ENCODE measurements around the gene HNRNPK. TPM values are rescaled to one million over a fixed set of nuclear protein-coding genes. Genes with fewer than 3 reads are reported as not detected.

Gene HNRNPK
- total RNA-seq, 2 experiments from 2014 or later, result 656 to 688 TPM

- H3K27me3 ChIP-seq (ENCODE audit: control insufficient read depth in 1 of 2, insufficient read depth in 2 of 2, low read length in 2 of 2), result no peaks in the 10 kb centered on the region
- DNase-seq (peak in 2 of 14 experiments; percentile 9 to 12), ATAC-seq (ENCODE audit: poor library complexity) (no peak)
- H3K4me1 Mint-ChIP-seq (ENCODE audit: low read depth), result peaks cover 17% of the 10 kb centered on the region
- H3K36me3 ChIP-seq (ENCODE audit: insufficient read depth, low read length), result peaks cover 5% of the 10 kb centered on the region
- H3K27ac ChIP-seq (ENCODE audit: low read depth in 1 of 2, low read length in 2 of 2), result no peak overlapping the region
- H3K4me3 ChIP-seq (ENCODE audit: low read length), result no peak overlapping the region
- H3K27ac Mint-ChIP-seq, result no peak overlapping the region
- H3K27me3 Mint-ChIP-seq, result no peaks in the 10 kb centered on the region
- CTCF ChIA-PET, result interaction anchor here (1.4 kb wide), 1 partner anchor 14 kb away, joined by 3 read pairs; no protein-coding TSS in a partner anchor
- peaks cover 10% of the 10 kb centered on the region for H3K36me3 Mint-ChIP-seq (ENCODE audit: low read depth)
- H3K9me3 Mint-ChIP-seq, result no peaks in the 10 kb centered on the region
- no peaks in the 10 kb centered on the region for H3K9me3 ChIP-seq (ENCODE audit: control insufficient read depth in 1 of 2, insufficient read depth in 1 of 2, low read length in 2 of 2)
- no peaks in the 10 kb centered on the region for H3K4me1 ChIP-seq (ENCODE audit: insufficient read depth, low read length)
- TF ChIP-seq CTCF (IDR thresholded peaks at IDR 0.05), result no peak
- no peak overlapping the region for H3K4me3 Mint-ChIP-seq
- POLR2A ChIA-PET, result interaction anchor here (1.8 kb wide), 1 partner anchor 21 kb away, joined by 12 read pairs; the partner anchor contains the start of genes HNRNPK and RMI1
- intact Hi-C loops (cut with DNase I, micrococcal nuclease), result no loop called here
Measured at GRCh38 chr9:84001621-84002020, 21.6 kb upstream of the HNRNPK start.

GRCh38 chr9:84000186-84000585 lies 20.2 kb upstream of the HNRNPK start:
- CTCF ChIA-PET, result interaction anchor here (1.4 kb wide), 1 partner anchor 15 kb away, joined by 3 read pairs; no protein-coding TSS in a partner anchor
- no peak overlapping the region for H3K4me3 Mint-ChIP-seq
- no peak for ATAC-seq (ENCODE audit: poor library complexity)
- H3K4me1 ChIP-seq (ENCODE audit: insufficient read depth, low read length), result no peaks in the 10 kb centered on the region
- no peak overlapping the region for H3K4me3 ChIP-seq (ENCODE audit: low read length)
- H3K27ac Mint-ChIP-seq, result no peak overlapping the region
- no peak overlapping the region for H3K27ac ChIP-seq (ENCODE audit: low read depth in 1 of 2, low read length in 2 of 2)
- TF ChIP-seq CTCF (IDR thresholded peaks at IDR 0.05), result no peak
- no peaks in the 10 kb centered on the region for H3K9me3 ChIP-seq (ENCODE audit: control insufficient read depth in 1 of 2, insufficient read depth in 1 of 2, low read length in 2 of 2)
- no peaks in the 10 kb centered on the region for H3K27me3 ChIP-seq (ENCODE audit: control insufficient read depth in 1 of 2, insufficient read depth in 2 of 2, low read length in 2 of 2)
- POLR2A ChIA-PET, result no interaction called here
- intact Hi-C loops (cut with DNase I, micrococcal nuclease), result no loop called here
- peaks cover 17% of the 10 kb centered on the region for H3K4me1 Mint-ChIP-seq (ENCODE audit: low read depth)
- peaks cover 10% of the 10 kb centered on the region for H3K36me3 Mint-ChIP-seq (ENCODE audit: low read depth)
- H3K27me3 Mint-ChIP-seq, result no peaks in the 10 kb centered on the region
- no peak for DNase-seq
- H3K36me3 ChIP-seq (ENCODE audit: insufficient read depth, low read length), result peaks cover 5% of the 10 kb centered on the region
- no peaks in the 10 kb centered on the region for H3K9me3 Mint-ChIP-seq

- Mint-ChIP-seq H3K4me1 (ENCODE audit: low read depth) (peaks cover 17% of the 10 kb centered on the region), H3K36me3 (ENCODE audit: low read depth) (peaks cover 10% of the 10 kb centered on the region), H3K4me3 (no peak overlapping the region), H3K27me3 (no peaks in the 10 kb centered on the region), H3K27ac (no peak overlapping the region), H3K9me3 (no peaks in the 10 kb centered on the region)
- H3K4me1 ChIP-seq (ENCODE audit: insufficient read depth, low read length), result no peaks in the 10 kb centered on the region
- ATAC-seq (ENCODE audit: poor library complexity) (no peak), DNase-seq (no peak)
- no peak overlapping the region for H3K4me3 ChIP-seq (ENCODE audit: low read length)
- peaks cover 5% of the 10 kb centered on the region for H3K36me3 ChIP-seq (ENCODE audit: insufficient read depth, low read length)
- intact Hi-C loops (cut with DNase I, micrococcal nuclease), result no loop called here
- no peaks in the 10 kb centered on the region for H3K27me3 ChIP-seq (ENCODE audit: control insufficient read depth in 1 of 2, insufficient read depth in 2 of 2, low read length in 2 of 2)
- no peaks in the 10 kb centered on the region for H3K9me3 ChIP-seq (ENCODE audit: control insufficient read depth in 1 of 2, insufficient read depth in 1 of 2, low read length in 2 of 2)
- H3K27ac ChIP-seq (ENCODE audit: low read depth in 1 of 2, low read length in 2 of 2), result no peak overlapping the region
- no peak for TF ChIP-seq CTCF (IDR thresholded peaks at IDR 0.05)
- POLR2A ChIA-PET, result no interaction called here
- CTCF ChIA-PET, result no interaction called here
Measured at GRCh38 chr9:83999141-83999918, 19.3 kb upstream of the HNRNPK start.

Measured in CD4-positive, alpha-beta T cell (primary cell).